Keratinocyte (primary cell): ENCODE results near the gene ENTPD2. TPM values are rescaled to one million over a fixed set of nuclear protein-coding genes. Genes with fewer than 3 reads are reported as not detected.

Source experiments
- DNase-seq: peaks from one replicate; pipeline ENCODE4 v3.0.0-alpha.2; 2011; ENCODE audit warnings: low read depth, missing footprints, low spot score
- FAIRE-seq: peaks from 2 replicates; lab custom pipeline; 2011; peaks lifted over from hg19 to GRCh38; lab: Jason Lieb, UNC
- H2AFZ ChIP-seq: 2 replicates; pipeline ENCODE4 v1.6.0; 2012; ENCODE audit warnings: low read length, control low read depth, inconsistent platforms; ENCODE audit not compliant: control insufficient read depth
- H3K27ac ChIP-seq: 2 replicates; pipeline ENCODE4 v1.5.1; 2011; ENCODE audit warnings: low read length; ENCODE audit not compliant: control insufficient read depth, insufficient read depth
- H3K27me3 ChIP-seq: 3 replicates; pipeline ENCODE4 v1.6.0; 2011; ENCODE audit warnings: low read length; ENCODE audit not compliant: control insufficient read depth, insufficient read depth; ENCODE audit errors: extremely low read depth
- H3K36me3 ChIP-seq, 2 experiments: 2 replicates in 1 of 2; 3 replicates in 1 of 2; pipeline ENCODE4 v1.5.1; 2011; ENCODE audit warnings: low read length in 2 of 2, mild to moderate bottlenecking in 1 of 2; ENCODE audit not compliant: control insufficient read depth in 2 of 2, insufficient read depth in 2 of 2; ENCODE audit errors: extremely low read depth in 1 of 2
- H3K4me1 ChIP-seq: 3 replicates; pipeline ENCODE4 v1.5.1; 2011; ENCODE audit warnings: low read length; ENCODE audit not compliant: control insufficient read depth, insufficient read depth; ENCODE audit errors: extremely low read depth
- H3K4me2 ChIP-seq: 3 replicates; pipeline ENCODE4 v1.6.0; 2011; ENCODE audit warnings: low read depth, low read length; ENCODE audit not compliant: control insufficient read depth, insufficient read depth; ENCODE audit errors: extremely low read depth
- H3K4me3 ChIP-seq, 3 experiments: fragments of 200-600 bp in 1 of 3; sonication (generic) in 1 of 3; 2 replicates in 2 of 3; 3 replicates in 1 of 3; pipeline ENCODE4 v1.5.1; 2011 to 2016; ENCODE audit warnings: low read length in 3 of 3, mild to moderate bottlenecking in 3 of 3, control low read depth in 2 of 3, inconsistent platforms in 1 of 3, low read depth in 1 of 3, mixed read lengths in 1 of 3, mixed run types in 1 of 3, moderate library complexity in 1 of 3; ENCODE audit not compliant: control insufficient read depth in 2 of 3, insufficient read depth in 2 of 3; ENCODE audit errors: extremely low read depth in 1 of 3
- H3K79me2 ChIP-seq: 2 replicates; pipeline ENCODE4 v1.6.0; 2012; ENCODE audit warnings: low read length; ENCODE audit not compliant: control insufficient read depth, insufficient read depth
- H3K9ac ChIP-seq: 3 replicates; pipeline ENCODE4 v1.6.0; 2011; ENCODE audit warnings: low read length; ENCODE audit not compliant: control insufficient read depth, insufficient read depth; ENCODE audit errors: extremely low read depth
- H3K9me1 ChIP-seq: 3 replicates; pipeline ENCODE4 v1.6.0; 2011; ENCODE audit warnings: low read length; ENCODE audit not compliant: control insufficient read depth, insufficient read depth; ENCODE audit errors: extremely low read depth
- H3K9me3 ChIP-seq: 2 replicates; pipeline ENCODE4 v1.5.1; 2012; ENCODE audit warnings: low read depth, low read length; ENCODE audit not compliant: control insufficient read depth
- H4K20me1 ChIP-seq: 3 replicates; pipeline ENCODE4 v1.6.0; 2011; ENCODE audit warnings: low read length; ENCODE audit not compliant: control insufficient read depth, insufficient read depth; ENCODE audit errors: extremely low read depth
- CTCF ChIP-seq, 3 experiments: IDR thresholded peaks in 1 of 3; conservative IDR thresholded peaks in 1 of 3; optimal IDR thresholded peaks in 1 of 3; 2 replicates in 2 of 3; 3 replicates in 1 of 3; pipeline versions ENCODE3 to v1.5.1; 2011; ENCODE audit warnings: low read length in 3 of 3, mild to moderate bottlenecking in 3 of 3, moderate library complexity in 2 of 3, control low read depth in 1 of 3, inconsistent platforms in 1 of 3; ENCODE audit not compliant: insufficient read depth in 2 of 3; ENCODE audit errors: extremely low read depth in 1 of 3
- EZH2 ChIP-seq: IDR thresholded peaks from one replicate; pipeline ENCODE4 v1.6.1; 2012; ENCODE audit warnings: inconsistent platforms, mild to moderate bottlenecking, low read length, moderate library complexity
- dilution Hi-C: fragments of 300-500 bp; cut with MboI; formaldehyde crosslinking; loops from one replicate; pipeline ENCODE4 v1.7.0; 2020; ENCODE audit warnings: low sequenced_read_pairs; ENCODE audit not compliant: extremely low pct_ligation_motif_present
- polyA minus RNA-seq, 3 experiments: library from RNA; depleted of rRNA, polyadenylated mRNA; stranded (reverse); fragments of >200 nt; gene quantifications; 1 replicate in 1 of 3; 2 replicates in 1 of 3; 3 replicates in 1 of 3; pipeline ENCODE4 v1.2.3, GENCODE V29; 2011
- polyA plus RNA-seq, 5 experiments: library from polyadenylated mRNA; depleted of rRNA in 3 of 5; stranded (reverse) in 3 of 5; stranded (forward) in 1 of 5; unstranded in 1 of 5; fragments of >200 nt; gene quantifications; 1 replicate in 1 of 5; 2 replicates in 3 of 5; 3 replicates in 1 of 5; pipeline versions ENCODE4 v1.2.1 to v1.2.3, GENCODE V29; 2011 to 2012; ENCODE audit warnings: missing spikeins in 2 of 5, low read depth in 1 of 5, low replicate concordance in 1 of 5

ENTPD2 gene
- polyA plus RNA-seq: 0.52 to 1.3 TPM (median 0.65 TPM) in 3 replicates
- 2.4 TPM for polyA plus RNA-seq (2011; ENCODE audit: low read depth)
- polyA plus RNA-seq (2011; cell fraction: cytosol; rRNA removed): 0.63 and 1.4 TPM in 2 replicates
- polyA plus RNA-seq (2011; cell fraction: nucleus; rRNA removed): 4.2 and 5.5 TPM in 2 replicates
- polyA plus RNA-seq (2012; ENCODE audit: low replicate concordance): 2.9 and 10.7 TPM in 2 replicates
- polyA minus RNA-seq: 0.35 to 2.9 TPM (median 0.59 TPM) in 3 replicates
- polyA minus RNA-seq (2011; cell fraction: cytosol; rRNA and poly(A)+ RNA removed): 2.9 TPM
- 2.1 and 2.8 TPM in 2 replicates for polyA minus RNA-seq (2011; cell fraction: nucleus; rRNA and poly(A)+ RNA removed)

- dilution Hi-C loops: no loop called here
- no peak for FAIRE-seq
- peaks cover 8% of the 10 kb centered on the region for H3K27me3 ChIP-seq
- no peak within 1 kb of the TSS for H3K27ac ChIP-seq
- peak within 1 kb of the TSS; percentile 26 to 63 (median 47) for H3K4me3 ChIP-seq
- H3K79me2 ChIP-seq: no peaks in the 10 kb centered on the region
- H4K20me1 ChIP-seq: peaks cover 7% of the 10 kb centered on the region
- H3K9me1 ChIP-seq: no peaks in the 10 kb centered on the region
- H3K36me3 ChIP-seq: no peaks in the 10 kb centered on the region
- no peak within 1 kb of the TSS for H3K9ac ChIP-seq
- DNase-seq: no peak
- no peaks in the 10 kb centered on the region for H3K9me3 ChIP-seq
- peak within 1 kb of the TSS; percentile 69 for H3K4me2 ChIP-seq
- no peaks in the 10 kb centered on the region for H3K4me1 ChIP-seq
- TF ChIP-seq EZH2: no peak
- TF ChIP-seq CTCF (optimal IDR thresholded peaks at IDR 0.05 in 1 of 3, IDR thresholded peaks at IDR 0.05 in 1 of 3, conservative IDR thresholded peaks at IDR 0.05 in 1 of 3; ENCODE audit: extremely low read depth in 1 of 3, insufficient read depth in 2 of 3, low read length in 3 of 3): no peak
- peak within 1 kb of the TSS; percentile 13 for H2AFZ ChIP-seq
Measured at GRCh38 chr9:137053944-137054931, at the start of gene ENTPD2. Gene ENTPD2 (minus strand): TSS chr9:137054061. CDS start chr9:137053997, 64 bp downstream.

GRCh38 chr9:137103206-137103999, 49.5 kb upstream of the ENTPD2 start:
- H2AFZ ChIP-seq: no peak overlapping the region
- H3K9me3 ChIP-seq: peaks cover 17% of the 10 kb centered on the region
- peaks cover 27 to 40% of the 10 kb centered on the region in 2 experiments for H3K36me3 ChIP-seq
- dilution Hi-C loops: no loop called here
- no peak for TF ChIP-seq CTCF (optimal IDR thresholded peaks at IDR 0.05 in 1 of 3, IDR thresholded peaks at IDR 0.05 in 1 of 3, conservative IDR thresholded peaks at IDR 0.05 in 1 of 3; ENCODE audit: extremely low read depth in 1 of 3, insufficient read depth in 2 of 3, low read length in 3 of 3)
- TF ChIP-seq EZH2: no peak
- H3K27me3 ChIP-seq: no peaks in the 10 kb centered on the region
- H3K9ac ChIP-seq: no peak overlapping the region
- DNase-seq (no peak), FAIRE-seq (no peak)
- no peaks in the 10 kb centered on the region for H3K4me1 ChIP-seq
- H3K4me2 ChIP-seq: no peak overlapping the region
- no peaks in the 10 kb centered on the region for H4K20me1 ChIP-seq
- no peak overlapping the region for H3K4me3 ChIP-seq
- H3K79me2 ChIP-seq: peaks cover 4% of the 10 kb centered on the region
- H3K27ac ChIP-seq: no peak overlapping the region
- no peaks in the 10 kb centered on the region for H3K9me1 ChIP-seq
